ENCODE measurements around the gene CEBPZ.

The CEBPZ gene

DNA sequence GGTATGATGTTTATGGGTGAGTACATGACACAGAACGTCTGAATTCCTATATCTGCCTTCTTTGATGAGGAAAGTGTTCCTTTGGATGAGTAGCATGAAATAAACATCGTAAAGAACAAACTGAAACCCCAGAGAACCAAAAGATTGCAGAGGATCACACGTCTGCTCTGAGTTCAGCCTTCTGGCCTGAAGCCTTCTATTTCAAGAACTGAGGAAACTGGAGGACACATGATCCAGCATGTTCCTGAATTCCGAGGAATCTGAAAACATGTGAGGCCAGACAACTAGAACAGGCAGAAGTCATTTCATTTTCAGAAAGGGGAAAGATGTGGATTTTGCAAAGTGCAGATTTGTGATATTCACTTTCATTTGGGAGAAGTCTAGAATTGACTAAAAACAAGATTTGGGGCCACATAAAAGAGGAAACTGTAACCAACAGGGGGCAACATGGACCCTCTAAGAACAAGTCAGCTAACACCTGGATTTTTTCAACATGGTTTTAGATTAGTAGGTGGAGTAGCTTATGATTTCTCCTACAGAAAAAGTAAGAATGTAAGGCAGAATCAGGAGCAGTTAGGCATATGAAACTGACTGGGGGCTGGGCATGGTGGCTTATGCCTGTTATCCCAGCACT is 51.3 kb downstream of the CEBPZ start:
- no peak for DNase-seq

DNA sequence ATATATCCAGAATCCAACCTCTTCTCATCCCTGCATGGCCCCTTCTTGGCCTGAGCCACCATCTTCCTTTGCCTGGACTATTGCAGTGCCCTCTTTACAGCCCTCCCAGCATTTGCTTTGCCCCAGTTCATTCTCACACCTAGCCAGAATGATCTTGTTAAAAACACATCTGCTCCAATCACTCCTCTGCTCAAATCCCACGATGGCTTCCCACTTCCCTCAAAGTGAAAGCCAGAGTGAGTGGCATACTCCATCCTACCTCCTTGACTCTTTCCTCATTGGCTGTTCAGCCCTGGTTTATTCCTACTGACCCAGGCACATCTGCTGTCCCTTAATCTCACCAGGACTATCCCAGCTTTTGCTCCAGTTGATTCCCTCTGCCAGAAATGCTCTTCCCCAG is 57.7 kb downstream of the CEBPZ start:
- no peak for DNase-seq

DNA sequence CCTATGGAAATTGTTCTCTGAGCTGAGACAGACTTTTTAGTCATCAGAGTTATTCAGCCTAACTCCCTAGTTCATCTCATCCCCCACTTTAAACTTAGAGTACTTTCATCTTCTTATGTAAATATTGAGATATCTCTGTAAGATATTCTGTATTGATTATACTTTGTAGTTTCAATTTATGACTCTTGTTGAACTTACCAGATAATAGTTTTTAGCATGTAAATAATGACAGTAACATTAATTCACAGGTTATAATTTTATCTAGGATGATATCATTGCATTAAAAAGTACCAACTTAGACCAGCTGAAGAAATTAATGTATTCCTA is 59.8 kb downstream of the CEBPZ start:
- DNase-seq: no peak

DNA sequence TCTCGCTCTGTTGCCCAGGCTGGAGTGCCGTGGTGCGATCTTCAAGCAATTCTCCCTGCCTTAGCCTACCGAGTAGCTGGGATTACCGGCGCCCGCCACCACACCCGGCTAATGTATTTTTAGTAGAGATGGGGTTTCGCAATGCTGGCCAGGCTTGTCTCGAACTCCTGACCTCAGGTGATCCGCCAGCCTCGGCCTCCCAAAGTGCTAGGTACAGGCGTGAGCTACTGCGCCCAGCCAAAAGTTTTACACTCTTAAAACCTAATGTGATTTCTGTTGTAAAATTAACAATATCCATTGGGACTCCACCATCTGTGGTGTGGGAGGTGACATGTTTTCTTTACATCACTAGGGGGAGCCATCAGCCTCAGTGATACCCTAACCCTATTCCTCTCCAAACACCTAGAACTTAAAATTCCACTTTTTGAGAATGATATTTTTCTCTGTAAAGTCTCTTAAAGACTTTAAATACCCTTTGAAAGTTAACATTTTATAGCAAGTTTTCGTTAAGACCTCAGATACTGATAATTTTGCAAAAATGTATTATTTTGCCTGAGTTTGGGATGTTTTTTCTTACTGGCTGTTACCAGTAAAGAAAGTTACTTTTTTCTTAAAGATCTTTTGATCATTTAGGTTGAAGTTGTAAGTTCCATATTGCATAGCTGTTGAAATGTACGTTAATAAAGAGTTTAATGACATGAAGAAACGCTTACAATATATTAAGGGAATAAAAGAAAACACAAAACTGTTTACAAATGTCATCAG is 63.0 kb downstream of the CEBPZ start:
- peak; percentile 18 to 20 for DNase-seq

DNA sequence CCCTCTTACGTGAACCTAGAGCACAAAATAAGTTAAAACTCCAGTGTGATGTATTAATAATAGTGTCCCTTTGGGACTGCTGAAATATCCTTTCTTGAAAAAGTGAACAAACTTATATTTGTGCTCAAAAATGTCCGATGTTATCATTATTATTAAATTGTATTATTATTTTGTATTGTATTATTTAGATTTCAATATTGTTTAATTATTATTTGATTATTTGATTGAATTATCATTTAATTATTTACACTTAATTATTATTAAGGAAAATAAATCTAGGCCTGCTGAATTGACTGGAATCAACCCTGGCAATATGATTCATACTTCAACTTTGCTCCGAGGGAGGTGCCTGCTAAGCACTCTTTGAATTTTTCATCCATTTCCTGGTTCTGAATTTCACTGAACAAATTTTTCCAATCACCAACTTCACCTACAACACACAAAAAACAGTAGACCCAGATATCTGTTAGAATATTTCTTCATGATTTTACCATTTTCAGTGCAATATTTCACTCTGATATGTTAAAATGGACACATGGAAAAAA is 63.7 kb downstream of the CEBPZ start:
- DNase-seq: no peak

DNA sequence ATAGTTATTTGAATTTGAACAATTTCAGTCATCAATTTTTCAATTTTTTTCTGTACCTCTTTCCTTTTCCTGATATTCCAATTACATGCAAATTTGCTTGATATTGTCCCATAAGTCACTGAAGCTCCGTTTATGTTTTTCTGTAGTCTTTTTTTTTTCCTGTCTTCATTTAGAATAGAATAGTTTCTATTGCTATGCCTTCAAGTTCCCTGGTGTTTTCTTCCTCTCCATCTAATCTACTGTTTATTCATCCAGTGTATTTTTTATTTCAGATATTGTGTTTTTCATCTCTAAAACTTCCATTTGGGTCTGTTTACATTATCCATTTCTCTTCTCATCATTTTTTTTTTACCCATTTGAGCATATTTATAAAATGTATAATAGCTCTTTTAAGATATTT is 66.6 kb downstream of the CEBPZ start:
- no peak for DNase-seq

DNA sequence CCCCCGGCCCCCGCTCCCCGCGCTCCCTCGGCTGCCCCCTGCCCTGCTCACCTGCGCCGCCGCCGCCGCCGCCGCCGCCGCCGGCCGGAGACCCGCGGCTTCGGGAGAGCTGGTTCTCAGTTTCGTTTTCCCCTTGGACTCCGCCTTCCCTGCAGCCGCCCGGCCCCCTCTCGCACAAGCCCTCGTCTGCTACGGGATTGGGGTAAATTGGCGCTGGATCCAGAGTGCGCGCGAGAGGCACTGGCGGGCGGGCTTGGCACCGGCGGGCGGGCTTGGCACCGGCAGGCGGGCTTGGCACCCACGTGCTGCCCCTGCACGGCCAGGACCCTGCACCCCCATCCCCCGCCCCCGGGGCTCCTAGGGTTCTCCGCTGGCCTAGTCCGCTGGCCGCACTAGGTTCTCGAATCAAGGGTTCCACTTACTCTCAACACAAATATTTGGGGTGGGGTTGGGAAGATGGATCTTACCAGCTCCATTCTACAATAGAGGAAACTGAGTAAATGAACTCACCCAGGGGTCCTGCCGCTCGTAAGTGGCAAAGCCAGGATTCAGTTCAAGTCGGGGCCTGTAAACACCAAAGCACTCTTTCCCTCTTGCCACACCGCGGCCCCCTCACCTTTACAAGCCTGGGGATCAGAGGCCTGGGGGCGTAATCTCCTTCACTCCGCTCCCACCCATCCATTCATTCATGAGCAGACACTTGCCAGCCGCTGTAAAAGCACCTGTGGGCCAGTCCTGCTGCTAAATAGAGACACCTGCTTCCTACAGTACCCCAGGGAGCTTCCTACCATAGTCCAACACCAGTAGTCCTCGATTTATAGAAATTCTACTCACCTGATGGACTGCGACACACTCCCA is 74.3 kb downstream of the CEBPZ start, which contains the start of gene EIF2AK2:
Gene EIF2AK2 (minus strand): TSS at position 124 of the 858 bp plus-strand sequence. CDS start 9,174 bp downstream, outside the sequence.
- peak; percentile 79 to 87 for DNase-seq

DNA sequence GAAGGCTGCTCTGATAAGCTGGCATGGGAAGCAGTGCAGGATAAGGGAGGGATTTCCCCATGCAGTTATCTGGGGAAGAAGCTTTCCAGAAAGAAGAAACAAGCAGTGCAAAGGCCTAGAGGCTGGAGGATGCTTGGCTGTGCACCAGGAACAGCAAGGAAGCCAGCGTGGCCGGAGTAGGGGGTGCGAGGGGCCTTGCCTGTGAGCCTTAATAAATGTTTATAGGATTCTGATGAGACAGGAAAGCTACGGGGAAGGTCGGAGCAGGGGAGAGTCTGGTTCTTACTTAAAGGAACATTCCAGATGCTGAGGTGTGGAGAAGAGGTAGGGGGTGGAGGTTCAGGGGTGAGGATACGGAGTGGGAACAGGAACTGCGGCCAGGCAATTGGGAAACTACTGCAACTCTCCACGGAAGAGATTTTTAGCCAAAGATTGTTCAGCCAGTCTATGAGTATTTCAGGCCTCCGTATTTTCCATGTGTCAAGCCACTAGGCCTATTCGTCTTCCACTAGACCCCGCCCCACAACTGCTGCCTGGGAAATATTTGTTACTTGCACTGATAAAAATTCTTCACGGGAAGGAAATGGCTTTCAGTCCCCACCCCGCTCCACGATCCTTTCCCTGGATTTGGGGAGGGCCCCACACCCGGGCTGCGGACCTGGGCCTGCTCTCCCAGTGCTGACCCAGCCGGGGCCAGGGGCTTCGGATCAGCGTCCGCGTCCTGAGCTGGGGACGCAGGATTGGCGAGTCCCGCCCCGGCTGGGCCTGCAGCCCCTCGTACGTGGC is 75.1 kb downstream of the CEBPZ start:
- DNase-seq: peak in 1 of 2 experiments; percentile 49

DNA sequence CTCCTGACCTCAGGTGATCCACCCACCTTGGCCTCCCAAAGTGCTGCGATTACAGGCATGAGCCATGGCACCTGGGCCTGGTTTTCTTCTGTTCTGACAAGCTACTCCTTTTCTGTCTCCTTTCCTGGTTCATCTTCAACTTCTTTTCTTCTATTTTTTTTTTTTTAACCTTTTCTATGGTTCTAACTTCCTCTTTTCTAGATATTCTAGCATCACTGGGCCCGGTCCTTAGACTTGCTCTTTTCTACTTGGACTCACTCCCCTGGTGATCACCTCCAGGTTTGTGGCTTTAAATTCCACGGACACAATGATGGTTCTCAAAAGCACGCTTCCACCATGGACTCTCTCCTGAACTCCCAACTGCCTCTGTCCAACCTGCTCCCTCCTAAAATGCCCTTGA is 76.6 kb downstream of the CEBPZ start:
- no peak for DNase-seq

DNA sequence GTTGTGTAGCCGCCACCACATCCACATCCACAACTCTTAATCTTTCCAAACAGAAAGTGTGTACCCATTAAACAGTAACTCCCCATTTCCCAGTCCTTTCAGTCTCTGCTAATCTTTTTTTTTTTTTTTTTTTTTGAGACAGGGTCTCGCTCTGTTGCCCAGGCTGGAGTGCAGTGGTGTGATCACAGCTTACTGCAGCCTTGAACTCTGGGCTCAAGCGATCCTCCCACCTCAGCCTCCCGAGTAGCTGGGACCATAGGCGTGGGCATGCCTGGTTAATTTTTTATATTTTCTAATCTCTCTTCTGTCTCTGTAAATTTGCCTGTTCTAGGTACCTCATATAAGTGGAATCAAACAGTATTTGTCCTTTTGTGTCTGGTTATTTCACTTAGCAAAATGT is 78.2 kb downstream of the CEBPZ start:
- no peak for DNase-seq

Measured in SHP77 (cell line).